Activated CD8-positive, alpha-beta memory T cell treated with anti-CD3 and anti-CD28 coated beads, Interleukin-2, amount 50 U/mL, for 24 hours (primary cell): Measurements from ENCODE around the gene STYX.
"Not testable (repeated sequence)": the region's sequence is repeated elsewhere in the genome, so short reads cannot be mapped to it uniquely, and the experiment has no call there.

Experiments
- DNase-seq: peaks from one replicate; pipeline ENCODE4 v3.0.0-alpha.2; 2020; ENCODE audit errors: extremely low read depth

The STYX gene

GRCh38 chr14:52727509-52727908 lies 2.5 kb upstream of the STYX start:
- DNase-seq, result not testable (repeated sequence)

GRCh38 chr14:52729035-52729434 lies 931 bp upstream of the STYX start:
- not testable (repeated sequence) for DNase-seq

GRCh38 chr14:52729585-52729924 lies 411 bp upstream of the STYX start:
- no peak for DNase-seq

GRCh38 chr14:52730709-52731111 lies 744 bp downstream of the STYX start:
- DNase-seq, result no peak

- DNase-seq, result no peak
Measured at GRCh38 chr14:52733824-52734223, 3.9 kb downstream of the STYX start.

GRCh38 chr14:52735921-52736489 lies 6.0 kb downstream of the STYX start:
- DNase-seq, result no peak

- no peak for DNase-seq
Measured at GRCh38 chr14:52738409-52738808, 8.4 kb downstream of the STYX start.

- no peak for DNase-seq
Measured at GRCh38 chr14:52740751-52741150, 10.8 kb downstream of the STYX start.

GRCh38 chr14:52741865-52742264 lies 11.9 kb downstream of the STYX start:
- no peak for DNase-seq

GRCh38 chr14:52748647-52749292 lies 18.8 kb downstream of the STYX start:
- DNase-seq, result no peak

- DNase-seq, result no peak
Measured at GRCh38 chr14:52755607-52756316, 25.8 kb downstream of the STYX start.

- no peak for DNase-seq
Measured at GRCh38 chr14:52759145-52759544, 29.2 kb downstream of the STYX start.

GRCh38 chr14:52762923-52763322 lies 33.0 kb downstream of the STYX start:
- DNase-seq, result not testable (repeated sequence)

GRCh38 chr14:52767058-52767833 lies 37.3 kb downstream of the STYX start:
- no peak for DNase-seq

- no peak for DNase-seq
Measured at GRCh38 chr14:52769887-52770286, 39.9 kb downstream of the STYX start.

- DNase-seq, result no peak
Measured at GRCh38 chr14:52776816-52777215, 46.9 kb downstream of the STYX start.

- DNase-seq, result no peak
Measured at GRCh38 chr14:52778702-52779101, 48.7 kb downstream of the STYX start.

GRCh38 chr14:52780893-52781292 lies 50.9 kb downstream of the STYX start:
- no peak for DNase-seq

GRCh38 chr14:52781629-52782028 lies 51.7 kb downstream of the STYX start:
- no peak for DNase-seq

- DNase-seq, result no peak
Measured at GRCh38 chr14:52783206-52783605, 53.2 kb downstream of the STYX start.

GRCh38 chr14:52786887-52787286 lies 56.9 kb downstream of the STYX start:
- no peak for DNase-seq

- no peak for DNase-seq
Measured at GRCh38 chr14:52789118-52789517, 59.2 kb downstream of the STYX start.
